ENCODE results near the gene CAMK1D.

GRCh38 chr10:12833451-12833850 lies 484.1 kb downstream of the CAMK1D start:
- TF ChIP-seq CTCF (tag by site-specific recombination; IDR thresholded peaks at IDR 0.05) (no peak), KLF1 (tag by site-specific recombination; IDR thresholded peaks at IDR 0.05) (no peak)

Measured in HEK293 (cell line).